Measurements from ENCODE around the gene PRAMEF5.
"Not testable (repeated sequence)": the region's sequence is repeated elsewhere in the genome, so short reads cannot be mapped to it uniquely, and the experiment has no call there.

PRAMEF5 gene

GRCh38 chr1:13253898-13254297 lies at the start of gene PRAMEF5:
PRAMEF5 (plus strand) TSS chr1:13254198; CDS start chr1:13259269, 5,071 bp downstream.
- DNase-seq (ENCODE audit: low spot score); FAIRE-seq: not testable (repeated sequence)

GRCh38 chr1:13208712-13209111 lies 45.3 kb upstream of the PRAMEF5 start:
- not testable (repeated sequence) for DNase-seq (ENCODE audit: low spot score); FAIRE-seq

- DNase-seq (ENCODE audit: low spot score); FAIRE-seq: not testable (repeated sequence)
Measured at GRCh38 chr1:13216619-13217018, 37.4 kb upstream of the PRAMEF5 start.

GRCh38 chr1:13219203-13219602 lies 34.8 kb upstream of the PRAMEF5 start:
- DNase-seq (ENCODE audit: low spot score); FAIRE-seq: not testable (repeated sequence)

GRCh38 chr1:13222788-13223187 lies 31.2 kb upstream of the PRAMEF5 start:
- not testable (repeated sequence) for DNase-seq (ENCODE audit: low spot score); FAIRE-seq

GRCh38 chr1:13224480-13225060 lies 29.4 kb upstream of the PRAMEF5 start:
- FAIRE-seq = no peak

GRCh38 chr1:13225675-13226204 lies 28.3 kb upstream of the PRAMEF5 start, which contains the start of gene PRAMEF18:
PRAMEF18 (minus strand) TSS chr1:13226154; CDS start chr1:13226106, 48 bp downstream.
- not testable (repeated sequence) for FAIRE-seq; DNase-seq (ENCODE audit: low spot score)

More at GRCh38 chr1:13224480-13225060, 29.4 kb upstream of the PRAMEF5 start:
- DNase-seq (ENCODE audit: low spot score) = no peak

- FAIRE-seq; DNase-seq (ENCODE audit: low spot score): not testable (repeated sequence)
Measured at GRCh38 chr1:13227271-13228055, 26.5 kb upstream of the PRAMEF5 start.

- FAIRE-seq (no peak), DNase-seq (ENCODE audit: low spot score) (no peak)
Measured at GRCh38 chr1:13228343-13228781, 25.6 kb upstream of the PRAMEF5 start.

GRCh38 chr1:13230096-13230495 lies 23.9 kb upstream of the PRAMEF5 start:
- not testable (repeated sequence) for FAIRE-seq; DNase-seq (ENCODE audit: low spot score)

- DNase-seq (ENCODE audit: low spot score); FAIRE-seq: not testable (repeated sequence)
Measured at GRCh38 chr1:13230601-13231000, 23.4 kb upstream of the PRAMEF5 start.

GRCh38 chr1:13231061-13231750 lies 22.8 kb upstream of the PRAMEF5 start:
- FAIRE-seq; DNase-seq (ENCODE audit: low spot score): not testable (repeated sequence)

- not testable (repeated sequence) for FAIRE-seq
Measured at GRCh38 chr1:13232056-13232455, 21.9 kb upstream of the PRAMEF5 start.

GRCh38 chr1:13234057-13234456 lies 19.9 kb upstream of the PRAMEF5 start:
- FAIRE-seq; DNase-seq (ENCODE audit: low spot score): not testable (repeated sequence)

More at GRCh38 chr1:13232056-13232455, 21.9 kb upstream of the PRAMEF5 start:
- not testable (repeated sequence) for DNase-seq (ENCODE audit: low spot score)

GRCh38 chr1:13237572-13237971 lies 16.4 kb upstream of the PRAMEF5 start:
- FAIRE-seq; DNase-seq (ENCODE audit: low spot score): not testable (repeated sequence)

- DNase-seq (ENCODE audit: low spot score); FAIRE-seq: not testable (repeated sequence)
Measured at GRCh38 chr1:13239633-13240032, 14.4 kb upstream of the PRAMEF5 start.

GRCh38 chr1:13243536-13244263 lies 10.3 kb upstream of the PRAMEF5 start:
- not testable (repeated sequence) for FAIRE-seq; DNase-seq (ENCODE audit: low spot score)

- not testable (repeated sequence) for FAIRE-seq; DNase-seq (ENCODE audit: low spot score)
Measured at GRCh38 chr1:13245841-13246553, 8.0 kb upstream of the PRAMEF5 start.

- not testable (repeated sequence) for DNase-seq (ENCODE audit: low spot score); FAIRE-seq
Measured at GRCh38 chr1:13246554-13246871, 7.5 kb upstream of the PRAMEF5 start.

- DNase-seq (ENCODE audit: low spot score) = not testable (repeated sequence)
Measured at GRCh38 chr1:13247122-13247521, 6.9 kb upstream of the PRAMEF5 start.

More at GRCh38 chr1:13247122-13247521, 6.9 kb upstream of the PRAMEF5 start:
- not testable (repeated sequence) for FAIRE-seq
